T-helper 1 cell treated with Interleukin-12 subunit alpha and Interleukin-12 subunit beta and Interleukin-4 antibody, amounts not matched to agents 30 μg/mL and 1 μg/mL, for 36 hours (primary cell): ENCODE data around the gene THRB.

Experiments used
- H3K27ac Mint-ChIP-seq: one replicate; pipeline ENCODE4 v1.8.0; 2021; ENCODE audit warnings: mild to moderate bottlenecking, mixed read lengths
- H3K27me3 Mint-ChIP-seq: one replicate; pipeline ENCODE4 v1.8.0; 2021; ENCODE audit warnings: low read depth, mixed read lengths
- H3K36me3 Mint-ChIP-seq: one replicate; pipeline ENCODE4 v1.8.0; 2021; ENCODE audit warnings: low read depth, mixed read lengths
- H3K4me1 Mint-ChIP-seq: one replicate; pipeline ENCODE4 v1.8.0; 2021; ENCODE audit warnings: low read depth, mixed read lengths
- H3K4me3 Mint-ChIP-seq: one replicate; pipeline ENCODE4 v1.8.0; 2021; ENCODE audit warnings: mild to moderate bottlenecking, moderate library complexity, mixed read lengths
- H3K9me3 Mint-ChIP-seq: one replicate; pipeline ENCODE4 v1.8.0; 2021; ENCODE audit warnings: mixed read lengths

Gene THRB

DNA sequence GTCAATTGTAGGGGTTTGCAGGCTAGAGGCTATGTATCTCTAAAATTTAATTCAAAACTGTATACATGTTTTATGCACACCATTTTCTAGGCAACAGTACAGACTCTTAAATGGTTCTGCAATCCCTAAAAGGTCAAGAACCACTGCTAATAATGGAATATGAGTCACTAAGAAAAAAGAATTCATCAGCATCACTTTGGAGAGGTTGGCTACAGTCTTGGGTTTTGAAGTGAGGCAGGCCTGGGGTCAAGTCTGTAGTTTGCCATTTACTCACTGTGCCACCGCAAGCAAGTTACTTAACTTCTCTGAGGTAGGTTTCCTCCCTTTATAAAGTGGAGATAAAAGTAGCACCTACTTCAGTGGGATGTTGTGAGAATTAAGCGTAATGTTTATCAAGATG is 33.7 kb downstream of the THRB start:
- Mint-ChIP-seq H3K4me3 (no peak overlapping the region), H3K9me3 (peaks cover 7% of the 10 kb centered on the region), H3K27ac (no peak overlapping the region), H3K36me3 (no peaks in the 10 kb centered on the region), H3K4me1 (no peaks in the 10 kb centered on the region), H3K27me3 (no peaks in the 10 kb centered on the region)

DNA sequence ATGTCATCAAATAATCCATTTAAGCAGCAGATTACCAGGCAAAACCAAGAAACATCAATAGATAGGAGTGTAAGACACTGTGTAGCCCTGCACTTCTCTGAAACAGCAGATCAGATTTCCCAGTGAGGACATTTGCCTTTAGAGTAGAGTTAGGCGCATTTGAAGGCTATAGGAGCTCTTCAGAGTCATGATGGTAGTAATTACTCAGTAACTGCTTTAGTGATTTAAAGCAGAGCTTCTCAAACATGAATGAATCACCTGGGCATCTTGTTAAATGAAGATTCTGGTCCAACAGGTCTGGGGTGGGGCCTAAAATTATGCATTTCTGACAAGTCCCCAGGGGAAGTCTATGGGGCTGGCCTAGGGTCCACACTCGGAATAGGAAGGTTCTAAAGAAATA is 36.9 kb downstream of the THRB start:
- Mint-ChIP-seq H3K4me1 (no peaks in the 10 kb centered on the region), H3K4me3 (no peak overlapping the region), H3K27ac (no peak overlapping the region), H3K27me3 (no peaks in the 10 kb centered on the region), H3K36me3 (no peaks in the 10 kb centered on the region), H3K9me3 (no peaks in the 10 kb centered on the region)

DNA sequence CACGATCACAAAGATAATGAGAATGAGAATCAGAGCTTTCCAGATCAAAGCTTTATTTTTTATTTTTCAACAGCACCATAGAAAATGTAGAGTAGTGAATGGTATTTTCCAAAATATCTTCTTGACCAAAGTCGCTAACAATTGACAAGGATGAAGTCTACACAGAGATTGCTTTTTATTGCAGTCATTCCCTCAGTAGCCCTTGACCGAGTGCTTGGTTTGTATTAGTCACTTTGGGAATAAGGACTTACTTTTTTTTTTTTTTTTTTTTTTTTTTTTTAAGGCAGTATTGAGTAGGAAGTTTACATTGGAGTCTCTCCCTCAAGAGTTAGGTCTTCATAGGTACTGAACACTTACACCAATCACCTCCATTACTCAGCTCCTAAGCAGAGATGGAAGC is 39.8 kb downstream of the THRB start:
- Mint-ChIP-seq H3K27ac (no peak overlapping the region), H3K9me3 (no peaks in the 10 kb centered on the region), H3K4me1 (no peaks in the 10 kb centered on the region), H3K27me3 (no peaks in the 10 kb centered on the region), H3K4me3 (no peak overlapping the region), H3K36me3 (no peaks in the 10 kb centered on the region)

DNA sequence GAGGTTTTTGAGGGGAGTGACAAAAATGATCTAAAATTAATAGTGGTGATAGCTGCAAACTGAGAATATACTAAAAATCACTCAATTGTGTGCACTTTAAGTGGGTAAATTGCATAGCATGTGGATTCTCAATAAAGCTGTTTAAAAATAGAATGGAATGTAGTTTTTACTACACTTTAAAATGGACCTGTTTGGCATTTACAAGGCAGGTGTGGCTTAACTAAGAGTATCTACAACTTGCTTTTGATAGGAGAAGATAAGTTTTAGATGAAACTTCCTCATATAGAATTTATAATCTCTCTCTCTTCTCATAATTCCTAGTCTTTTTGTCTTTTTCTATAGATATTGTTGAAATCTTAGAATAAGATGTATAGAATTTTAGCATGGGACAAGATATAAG is 40.3 kb downstream of the THRB start:
- Mint-ChIP-seq H3K36me3 (no peaks in the 10 kb centered on the region), H3K9me3 (no peaks in the 10 kb centered on the region), H3K27me3 (no peaks in the 10 kb centered on the region), H3K27ac (no peak overlapping the region), H3K4me1 (no peaks in the 10 kb centered on the region), H3K4me3 (no peak overlapping the region)

DNA sequence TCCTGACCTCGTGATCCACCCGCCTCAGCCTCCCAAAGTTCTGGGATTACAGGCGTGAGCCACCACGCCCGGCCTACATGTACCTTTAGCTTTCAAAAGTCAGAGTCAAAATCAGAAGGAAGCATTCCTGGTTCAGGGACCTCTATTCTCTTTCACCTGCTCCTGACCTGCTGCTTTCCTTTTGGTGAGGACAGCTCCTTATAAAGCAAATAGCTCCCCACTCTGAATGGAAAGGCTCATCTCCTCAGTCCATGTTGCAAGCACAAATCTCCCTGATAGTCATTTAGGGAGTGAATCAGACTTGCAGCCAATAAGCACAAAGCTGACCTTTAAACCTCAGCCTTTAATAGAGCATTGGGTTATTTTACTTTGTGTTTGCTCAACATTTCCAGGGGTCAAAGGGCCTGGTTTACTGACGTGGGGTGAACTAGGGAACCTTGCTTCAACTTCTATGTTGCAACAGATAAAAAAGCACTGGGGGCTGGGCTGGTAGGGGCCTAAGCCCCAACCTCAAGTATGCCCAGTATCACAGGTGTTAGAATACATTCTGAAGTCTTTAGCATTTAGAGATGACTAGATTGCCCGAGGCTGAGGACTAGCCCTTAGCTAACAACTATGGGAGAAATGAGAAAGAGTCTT is 43.1 kb downstream of the THRB start:
- H3K27me3 Mint-ChIP-seq = no peaks in the 10 kb centered on the region
- H3K36me3 Mint-ChIP-seq = no peaks in the 10 kb centered on the region
- no peaks in the 10 kb centered on the region for H3K4me1 Mint-ChIP-seq
- no peaks in the 10 kb centered on the region for H3K9me3 Mint-ChIP-seq
- no peak overlapping the region for H3K27ac Mint-ChIP-seq
- H3K4me3 Mint-ChIP-seq = no peak overlapping the region

DNA sequence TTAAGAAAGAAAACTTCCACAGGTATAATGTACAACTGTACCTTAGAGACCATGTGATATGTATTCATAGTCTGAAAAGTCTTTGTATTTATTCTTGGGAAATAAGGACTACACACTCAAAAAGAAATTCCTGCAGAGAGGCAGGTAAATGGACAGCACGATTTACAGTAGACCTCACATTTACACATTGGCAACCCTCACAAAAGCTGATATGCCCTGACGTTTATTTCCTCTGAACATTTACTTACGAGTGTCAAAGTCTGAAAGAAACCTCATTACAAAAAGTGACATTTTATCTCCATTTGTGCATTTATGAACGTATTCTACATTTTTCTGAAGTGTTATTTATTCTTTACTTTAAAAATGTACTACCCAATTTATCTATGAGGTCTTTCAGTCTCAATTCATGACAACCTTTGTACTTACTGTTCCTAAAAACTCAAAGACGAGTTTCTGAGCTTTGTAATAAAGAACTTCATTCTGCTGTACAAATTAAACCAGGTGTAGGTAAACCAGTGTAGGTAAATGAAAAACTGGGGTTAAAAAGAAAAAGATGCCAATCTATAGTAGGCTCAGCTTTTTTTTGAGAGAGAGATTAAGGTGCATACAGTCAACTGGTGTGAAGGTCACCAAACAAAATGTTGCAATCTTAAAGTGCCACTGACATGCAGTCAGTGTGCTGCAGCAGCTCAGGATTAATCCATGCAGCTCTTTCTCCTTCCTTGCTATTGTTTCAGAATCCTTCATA is 44.3 kb downstream of the THRB start:
- Mint-ChIP-seq H3K36me3 (no peaks in the 10 kb centered on the region), H3K4me1 (no peaks in the 10 kb centered on the region), H3K4me3 (no peak overlapping the region), H3K27me3 (no peaks in the 10 kb centered on the region), H3K9me3 (no peaks in the 10 kb centered on the region), H3K27ac (no peak overlapping the region)

DNA sequence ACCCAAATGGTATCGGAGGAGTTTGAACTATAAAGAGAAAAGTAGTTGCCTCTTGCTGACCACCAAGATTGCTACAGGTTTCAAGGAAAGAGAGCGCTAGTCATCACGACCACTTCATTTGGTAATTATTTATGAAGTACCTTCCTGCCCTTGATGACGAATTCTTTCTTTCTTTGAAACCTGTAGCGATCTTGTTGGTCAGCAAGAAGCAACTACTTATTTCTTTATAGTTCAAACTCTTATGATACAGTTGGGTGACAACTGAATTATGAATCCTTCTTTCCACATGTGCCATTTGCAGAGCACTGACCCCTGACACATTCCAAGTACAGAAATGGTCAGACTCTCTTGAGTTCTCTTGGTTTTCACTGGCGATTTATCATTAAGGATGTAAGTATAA is 46.8 kb downstream of the THRB start:
- Mint-ChIP-seq H3K9me3 (no peaks in the 10 kb centered on the region), H3K27ac (no peak overlapping the region), H3K36me3 (no peaks in the 10 kb centered on the region), H3K4me3 (no peak overlapping the region), H3K27me3 (no peaks in the 10 kb centered on the region), H3K4me1 (no peaks in the 10 kb centered on the region)

DNA sequence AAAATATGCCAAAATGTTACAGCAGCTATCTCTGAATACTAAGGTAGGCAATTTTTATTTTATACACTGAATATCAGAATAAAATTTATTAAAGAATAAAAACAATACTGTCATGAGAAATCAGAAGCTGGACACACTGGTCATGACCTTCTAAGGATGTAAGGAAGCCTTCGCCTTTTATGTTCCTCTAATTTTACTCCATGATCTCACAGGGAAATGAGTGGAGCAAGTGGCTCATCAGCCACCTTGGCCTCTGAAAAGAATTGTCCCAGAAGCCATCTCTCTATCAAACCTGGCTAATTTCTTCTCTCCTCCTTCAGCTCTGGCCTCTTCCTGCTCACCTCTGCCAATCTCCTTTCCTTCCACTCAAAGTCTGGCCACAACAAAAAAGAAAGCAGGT is 48.6 kb downstream of the THRB start:
- no peaks in the 10 kb centered on the region for H3K4me1 Mint-ChIP-seq
- no peaks in the 10 kb centered on the region for H3K27me3 Mint-ChIP-seq
- H3K9me3 Mint-ChIP-seq = no peaks in the 10 kb centered on the region
- H3K27ac Mint-ChIP-seq = no peak overlapping the region
- no peak overlapping the region for H3K4me3 Mint-ChIP-seq
- no peaks in the 10 kb centered on the region for H3K36me3 Mint-ChIP-seq

DNA sequence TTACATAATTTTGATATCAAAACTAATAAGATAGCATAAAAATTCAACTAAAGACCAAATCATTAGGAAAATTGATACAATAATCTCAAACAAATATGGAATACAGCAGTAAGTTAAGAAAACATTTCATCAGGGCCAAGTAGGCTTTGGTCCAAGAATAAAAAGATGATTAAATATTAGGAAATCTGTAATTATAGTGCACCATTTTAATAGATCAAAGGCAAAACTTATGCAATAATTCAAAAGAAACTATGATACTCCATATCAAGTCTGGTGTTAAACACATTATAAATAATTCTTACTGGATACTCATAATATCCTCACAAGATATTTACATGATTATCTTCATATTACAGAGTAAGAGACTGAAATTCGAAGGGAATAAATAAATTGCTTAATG is 51.2 kb downstream of the THRB start:
- Mint-ChIP-seq H3K27ac (no peak overlapping the region), H3K36me3 (no peaks in the 10 kb centered on the region), H3K4me1 (no peaks in the 10 kb centered on the region)

DNA sequence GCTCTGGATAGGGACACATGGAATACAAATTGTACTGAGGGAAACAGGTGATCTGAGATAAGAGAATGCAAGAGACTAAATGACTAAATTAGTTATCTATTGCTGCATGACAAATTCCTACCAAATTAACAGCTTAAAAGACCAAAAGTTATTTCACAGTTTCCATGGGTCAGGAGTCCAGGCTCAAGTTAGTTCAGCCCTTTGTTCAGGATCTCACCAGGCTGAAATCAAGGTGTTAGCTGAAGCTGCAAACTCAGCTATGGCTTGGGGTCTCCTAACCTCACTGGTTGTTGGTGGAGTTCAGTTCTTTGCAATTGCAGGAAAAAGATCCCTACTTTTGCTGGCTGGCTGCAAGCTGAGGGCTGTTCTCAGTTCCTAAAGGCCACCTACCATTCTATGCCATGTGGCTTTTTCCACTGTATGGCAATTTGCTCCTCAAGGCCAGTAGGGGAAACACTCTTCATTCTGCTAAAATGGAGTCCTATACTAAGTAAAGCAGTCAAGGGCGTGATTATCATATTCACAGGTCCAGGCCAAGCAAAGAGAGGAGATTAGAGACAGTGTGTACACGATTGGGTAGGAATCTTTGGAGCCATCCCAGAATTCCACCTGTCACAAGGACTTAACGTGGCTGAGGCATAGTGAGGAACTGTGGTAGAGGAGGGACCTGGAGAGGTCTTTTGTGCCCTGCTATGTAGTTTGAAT is 53.7 kb downstream of the THRB start:
- Mint-ChIP-seq H3K27me3 (no peaks in the 10 kb centered on the region), H3K9me3 (no peaks in the 10 kb centered on the region), H3K36me3 (no peaks in the 10 kb centered on the region), H3K4me1 (no peaks in the 10 kb centered on the region), H3K4me3 (no peak overlapping the region), H3K27ac (no peak overlapping the region)

More for the DNA sequence above, 51.2 kb downstream of the THRB start:
- no peaks in the 10 kb centered on the region for H3K9me3 Mint-ChIP-seq
- H3K27me3 Mint-ChIP-seq = no peaks in the 10 kb centered on the region
- no peak overlapping the region for H3K4me3 Mint-ChIP-seq

DNA sequence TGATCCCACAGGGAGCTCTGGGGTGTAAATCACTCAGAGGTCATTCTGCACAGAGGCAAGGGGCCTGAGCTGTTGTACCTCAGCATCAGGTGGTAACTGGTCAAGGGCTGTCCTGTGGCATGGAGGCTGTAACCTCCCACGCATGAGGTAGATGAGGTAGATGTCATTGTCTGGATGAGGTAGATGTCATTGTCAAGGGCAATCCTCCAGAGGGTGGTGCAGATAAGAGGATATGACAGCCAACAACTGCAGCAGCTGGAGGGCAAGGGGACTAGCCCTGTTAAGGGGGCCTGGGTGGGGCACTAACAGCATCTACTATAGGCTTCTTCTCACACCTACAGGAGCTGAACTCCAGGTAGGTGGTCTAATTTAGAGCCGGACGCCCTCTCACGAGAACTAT is 55.6 kb downstream of the THRB start:
- Mint-ChIP-seq H3K4me3 (no peak overlapping the region), H3K27me3 (no peaks in the 10 kb centered on the region), H3K27ac (no peak overlapping the region), H3K4me1 (no peaks in the 10 kb centered on the region), H3K36me3 (no peaks in the 10 kb centered on the region), H3K9me3 (no peaks in the 10 kb centered on the region)

DNA sequence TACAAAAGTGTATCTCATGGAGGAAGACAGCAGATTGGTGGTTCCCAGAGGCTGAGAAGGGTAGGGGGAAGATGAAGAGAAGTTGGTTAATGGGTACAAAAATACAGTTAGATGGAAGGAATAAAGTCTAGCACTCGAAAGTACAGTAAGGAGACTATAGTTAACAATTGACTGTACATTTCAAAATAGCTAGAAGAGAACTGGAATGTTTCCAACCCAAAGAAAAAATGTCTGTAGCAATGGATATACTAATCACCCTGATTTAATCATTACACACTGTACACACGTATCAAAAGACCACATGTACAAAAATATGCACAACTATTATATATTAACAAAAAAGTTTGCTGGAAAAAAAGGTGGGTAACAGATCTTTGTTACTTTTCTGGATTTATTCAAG is 57.3 kb downstream of the THRB start:
- H3K4me3 Mint-ChIP-seq = no peak overlapping the region
- H3K27ac Mint-ChIP-seq = no peak overlapping the region
- H3K27me3 Mint-ChIP-seq = no peaks in the 10 kb centered on the region
- H3K9me3 Mint-ChIP-seq = no peaks in the 10 kb centered on the region
- no peaks in the 10 kb centered on the region for H3K36me3 Mint-ChIP-seq
- no peaks in the 10 kb centered on the region for H3K4me1 Mint-ChIP-seq

DNA sequence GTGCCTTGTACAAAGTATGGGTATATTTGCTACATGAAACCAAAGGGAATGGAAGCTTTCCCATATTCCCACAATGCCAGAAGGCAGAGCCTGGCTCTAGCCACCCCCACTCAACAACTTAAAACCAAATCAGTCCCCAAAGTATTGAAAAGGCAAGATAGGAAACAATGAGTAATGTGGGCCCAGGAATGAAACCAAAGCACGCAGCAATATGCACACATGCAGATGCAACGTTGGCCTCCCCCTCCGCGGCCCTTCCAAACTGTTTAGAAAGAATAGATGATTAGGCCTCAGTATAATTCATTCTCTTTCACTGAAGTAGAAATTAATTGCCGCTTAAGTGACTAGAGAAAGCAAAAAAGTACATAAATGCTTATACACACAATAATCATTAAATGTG is 59.1 kb downstream of the THRB start:
- Mint-ChIP-seq H3K27me3 (no peaks in the 10 kb centered on the region), H3K4me3 (no peak overlapping the region), H3K27ac (no peak overlapping the region), H3K4me1 (no peaks in the 10 kb centered on the region), H3K36me3 (no peaks in the 10 kb centered on the region), H3K9me3 (no peaks in the 10 kb centered on the region)

DNA sequence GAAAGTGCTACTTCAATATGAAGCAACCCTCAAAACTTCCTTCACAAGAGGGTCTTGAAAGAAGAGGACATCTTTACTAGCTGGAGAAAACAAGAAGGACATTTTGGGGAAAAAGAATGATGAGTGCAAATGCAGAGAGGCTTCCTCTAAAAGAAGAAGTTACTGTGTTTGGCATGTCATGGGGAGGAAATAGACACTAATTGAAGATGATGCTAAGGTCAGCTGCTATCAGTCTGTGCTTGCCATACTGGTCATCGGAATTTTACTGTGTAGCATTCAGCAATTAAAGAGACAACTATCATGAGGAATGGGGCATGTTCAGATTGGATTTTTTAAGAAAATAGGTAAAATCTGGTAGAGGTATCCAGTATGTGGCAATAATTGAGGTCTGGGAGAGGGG is 60.0 kb downstream of the THRB start:
- Mint-ChIP-seq H3K27ac (no peak overlapping the region), H3K27me3 (no peaks in the 10 kb centered on the region), H3K4me1 (no peaks in the 10 kb centered on the region), H3K36me3 (no peaks in the 10 kb centered on the region), H3K4me3 (no peak overlapping the region), H3K9me3 (no peaks in the 10 kb centered on the region)
